A673 (cell line): ENCODE measurements around the gene EFHC1.

Source experiments
- EZH2 ChIP-seq: fragments of 200-600 bp; sonication (generic); IDR thresholded peaks from 2 replicates; pipeline ENCODE4 v1.6.1; 2017; ENCODE audit warnings: borderline replicate concordance, low read depth, mild to moderate bottlenecking, mixed read lengths, antibody characterized with exemption, low read length; ENCODE audit not compliant: poor library complexity, severe bottlenecking
- TF ChIP-seq, protein P1 (sequence below): fragments of 300-800, 200-600 bp; sonication (generic); conservative IDR thresholded peaks from 2 replicates; pipeline ENCODE4 v1.5.1; 2017; ENCODE audit warnings: low read depth, mild to moderate bottlenecking, antibody characterized with exemption, low read length, moderate library complexity, mixed read lengths

DNA sequence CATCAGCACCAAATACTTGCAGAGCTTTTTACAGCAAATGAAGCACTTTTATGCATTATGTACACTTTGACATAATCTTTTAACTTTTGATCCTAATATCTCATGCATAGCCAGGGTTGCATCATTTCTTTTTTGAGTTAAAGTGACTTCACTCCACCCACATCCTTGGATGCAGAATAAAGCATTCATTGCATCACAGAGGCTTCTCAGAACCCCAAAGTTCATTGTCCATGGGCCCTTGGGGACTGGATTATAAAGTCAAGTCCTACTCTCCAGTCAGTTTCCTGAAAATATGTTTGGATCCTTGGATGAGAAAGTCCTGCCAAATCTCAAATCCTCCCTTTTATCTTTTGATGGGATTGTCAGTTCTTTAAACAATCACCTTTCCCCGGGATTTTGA is 10.6 kb upstream of the EFHC1 start:
- TF ChIP-seq, protein P1, sequence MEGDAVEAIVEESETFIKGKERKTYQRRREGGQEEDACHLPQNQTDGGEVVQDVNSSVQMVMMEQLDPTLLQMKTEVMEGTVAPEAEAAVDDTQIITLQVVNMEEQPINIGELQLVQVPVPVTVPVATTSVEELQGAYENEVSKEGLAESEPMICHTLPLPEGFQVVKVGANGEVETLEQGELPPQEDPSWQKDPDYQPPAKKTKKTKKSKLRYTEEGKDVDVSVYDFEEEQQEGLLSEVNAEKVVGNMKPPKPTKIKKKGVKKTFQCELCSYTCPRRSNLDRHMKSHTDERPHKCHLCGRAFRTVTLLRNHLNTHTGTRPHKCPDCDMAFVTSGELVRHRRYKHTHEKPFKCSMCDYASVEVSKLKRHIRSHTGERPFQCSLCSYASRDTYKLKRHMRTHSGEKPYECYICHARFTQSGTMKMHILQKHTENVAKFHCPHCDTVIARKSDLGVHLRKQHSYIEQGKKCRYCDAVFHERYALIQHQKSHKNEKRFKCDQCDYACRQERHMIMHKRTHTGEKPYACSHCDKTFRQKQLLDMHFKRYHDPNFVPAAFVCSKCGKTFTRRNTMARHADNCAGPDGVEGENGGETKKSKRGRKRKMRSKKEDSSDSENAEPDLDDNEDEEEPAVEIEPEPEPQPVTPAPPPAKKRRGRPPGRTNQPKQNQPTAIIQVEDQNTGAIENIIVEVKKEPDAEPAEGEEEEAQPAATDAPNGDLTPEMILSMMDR = no peak
- no peak for TF ChIP-seq EZH2
